Glomerular endothelial cell (primary cell): ENCODE measurements around the gene LTO1. TPM values are rescaled to one million over a fixed set of nuclear protein-coding genes. Genes with fewer than 3 reads are reported as not detected.

Experiments used
- DNase-seq: peaks from one replicate; pipeline ENCODE4 v3.0.0-alpha.2; 2011; ENCODE audit warnings: low read depth, low spot score; ENCODE audit errors: extremely low read depth
- total RNA-seq: library from RNA; depleted of rRNA; stranded (reverse); fragments of >200 nt; gene quantifications from 2 replicates; pipeline ENCODE4 v1.2.3, GENCODE V29; 2015

Gene LTO1
- total RNA-seq: 9.6 and 18.1 TPM in 2 replicates

- DNase-seq: no peak
Measured at GRCh38 chr11:69674886-69675714, at the start of gene LTO1. TSS of gene LTO1 (minus strand) at chr11:69675353. CDS start at chr11:69675239, 114 bp downstream.

- no peak for DNase-seq
Measured at GRCh38 chr11:69721745-69722144, 46.6 kb upstream of the LTO1 start.

GRCh38 chr11:69721106-69721505 lies 46.0 kb upstream of the LTO1 start:
- DNase-seq: no peak

GRCh38 chr11:69718912-69719311 lies 43.8 kb upstream of the LTO1 start:
- no peak for DNase-seq

GRCh38 chr11:69718147-69718546 lies 43.0 kb upstream of the LTO1 start:
- no peak for DNase-seq

GRCh38 chr11:69716891-69717747 lies 42.0 kb upstream of the LTO1 start:
- no peak for DNase-seq

GRCh38 chr11:69716099-69716498 lies 40.9 kb upstream of the LTO1 start:
- no peak for DNase-seq

GRCh38 chr11:69715446-69715845 lies 40.3 kb upstream of the LTO1 start:
- no peak for DNase-seq

- no peak for DNase-seq
Measured at GRCh38 chr11:69711822-69712801, 37.0 kb upstream of the LTO1 start.

GRCh38 chr11:69708736-69709401 lies 33.7 kb upstream of the LTO1 start:
- DNase-seq: no peak

GRCh38 chr11:69707176-69707575 lies 32.0 kb upstream of the LTO1 start:
- no peak for DNase-seq

- DNase-seq: no peak
Measured at GRCh38 chr11:69705901-69706787, 31.0 kb upstream of the LTO1 start.

GRCh38 chr11:69705351-69705811 lies 30.2 kb upstream of the LTO1 start:
- no peak for DNase-seq

GRCh38 chr11:69704508-69705253 lies 29.5 kb upstream of the LTO1 start:
- no peak for DNase-seq

- no peak for DNase-seq
Measured at GRCh38 chr11:69703768-69704507, 28.8 kb upstream of the LTO1 start, which contains the start of gene FGF19. TSS of gene FGF19 (minus strand) at chr11:69704022. CDS start at chr11:69703876, 146 bp downstream.

GRCh38 chr11:69703453-69703767 lies 28.3 kb upstream of the LTO1 start:
- DNase-seq: no peak

- DNase-seq: no peak
Measured at GRCh38 chr11:69702769-69703452, 27.8 kb upstream of the LTO1 start.
